HEK293T (cell line): Measurements from ENCODE around the gene RO60.

Experiments used
- FOXA1 ChIP-seq: fragments of 450-650 bp; IDR thresholded peaks from 2 replicates; pipeline ENCODE4 v1.6.1; 2016; ENCODE audit warnings: mild to moderate bottlenecking
- FOXM1 ChIP-seq: fragments of 450-650 bp; IDR thresholded peaks from 2 replicates; pipeline ENCODE4 v1.6.1; 2017; ENCODE audit warnings: mild to moderate bottlenecking, borderline replicate concordance
- HDGF ChIP-seq: fragments of 450-650 bp; IDR thresholded peaks from 2 replicates; pipeline ENCODE4 v1.6.1; 2017; ENCODE audit warnings: antibody characterized with exemption, borderline replicate concordance
- SP1 ChIP-seq: fragments of 450-650 bp; IDR thresholded peaks from 2 replicates; pipeline ENCODE4 v1.6.1; 2017
- SUZ12 ChIP-seq: fragments of 450-650 bp; IDR thresholded peaks from 2 replicates; pipeline ENCODE4 v1.6.1; 2016; ENCODE audit warnings: mild to moderate bottlenecking

GRCh38 chr1:193085263-193085662, 25.9 kb downstream of the RO60 start:
- TF ChIP-seq HDGF (no peak), FOXM1 (no peak), SUZ12 (no peak), FOXA1 (no peak), SP1 (no peak)
